Measurements from ENCODE around the gene OR52D1.

DNA sequence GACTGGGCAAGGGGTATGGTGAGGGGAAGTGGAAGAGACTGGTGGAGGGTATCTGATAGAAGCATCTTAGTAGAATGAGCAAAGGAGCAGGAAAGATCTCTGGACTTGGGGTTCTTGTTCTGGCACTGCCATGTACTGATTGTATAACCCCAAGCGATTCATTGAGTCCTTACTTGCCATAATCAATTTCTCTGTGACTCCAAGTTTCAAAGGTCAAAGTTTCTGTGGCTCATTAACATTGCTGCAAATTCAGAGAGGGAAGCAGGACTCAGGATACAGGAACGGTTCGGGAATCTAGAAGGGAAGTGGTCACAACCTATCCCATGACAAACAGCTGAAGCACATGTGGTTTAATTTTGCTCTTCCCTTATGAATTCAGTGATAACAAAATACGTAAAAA is 39.1 kb upstream of the OR52D1 start:
- TF ChIP-seq EZH2 (IDR thresholded peaks at IDR 0.05; ENCODE audit: insufficient read depth, poor library complexity, severe bottlenecking) (no peak), EZH2phosphoT487 (IDR thresholded peaks at IDR 0.05; ENCODE audit: insufficient read depth, low read depth) (no peak)

Measured in GM23248 (cell line).